Activated B cell treated with CpG ODN at 0.5 μM for 24 hours (primary cell): Measurements from ENCODE around the gene KCNJ6. TPM values are rescaled to one million over a fixed set of nuclear protein-coding genes. Genes with fewer than 3 reads are reported as not detected.
A peak's percentile ranks its signal among the peaks of the same experiment; 100 is the strongest.

Experiments
- ATAC-seq: fragments of 200-7000 bp; cut with Tn5 transposase; one replicate; pipeline ENCODE4 v1.10.0; 2021; ENCODE audit warnings: low read depth, mild to moderate bottlenecking, moderate library complexity
- CTCF ChIA-PET: fragments of 350-600 bp; sonication (Branson Sonifier 250); formaldehyde crosslinking; loops from one replicate; lab custom pipeline; 2021; ENCODE audit warnings: antibody characterized with exemption; lab: Charles Lee
- POLR2A ChIA-PET: fragments of 350-600 bp; sonication (Branson Sonifier 250); formaldehyde crosslinking; loops from one replicate; lab custom pipeline; 2021; ENCODE audit warnings: antibody characterized with exemption; lab: Charles Lee
- DNase-seq: peaks from one replicate; pipeline ENCODE4 v3.0.0; 2022
- H3K27ac Mint-ChIP-seq: one replicate; pipeline ENCODE4 v1.8.0; 2020; ENCODE audit warnings: mixed read lengths
- H3K27me3 Mint-ChIP-seq: one replicate; pipeline ENCODE4 v1.8.0; 2021; ENCODE audit warnings: mixed read lengths
- H3K36me3 Mint-ChIP-seq: one replicate; pipeline ENCODE4 v1.8.0; 2021; ENCODE audit warnings: low read depth, mixed read lengths
- H3K4me1 Mint-ChIP-seq: one replicate; pipeline ENCODE4 v1.8.0; 2021; ENCODE audit warnings: mixed read lengths
- H3K4me3 Mint-ChIP-seq: one replicate; pipeline ENCODE4 v1.8.0; 2020; ENCODE audit warnings: mild to moderate bottlenecking, mixed read lengths
- H3K9me3 Mint-ChIP-seq: one replicate; pipeline ENCODE4 v1.8.0; 2020; ENCODE audit warnings: mixed read lengths
- intact Hi-C: fragments of 100-400 bp; cut with micrococcal nuclease; formaldehyde crosslinking; loops from one replicate; pipeline ENCODE4 v1.15.1; 2024
- total RNA-seq: library from RNA; stranded (reverse); gene quantifications from 2 replicates; pipeline ENCODE4 v1.2.3, GENCODE V29; 2022
- TF ChIP-seq, protein P1 (sequence below): fragments of 200-600 bp; IDR thresholded peaks from one replicate; pipeline ENCODE4 v1.8.0; 2022; ENCODE audit warnings: antibody characterized with exemption, mild to moderate bottlenecking

The KCNJ6 gene
- total RNA-seq, 1 donor from 2014 or later, result not detected

DNA sequence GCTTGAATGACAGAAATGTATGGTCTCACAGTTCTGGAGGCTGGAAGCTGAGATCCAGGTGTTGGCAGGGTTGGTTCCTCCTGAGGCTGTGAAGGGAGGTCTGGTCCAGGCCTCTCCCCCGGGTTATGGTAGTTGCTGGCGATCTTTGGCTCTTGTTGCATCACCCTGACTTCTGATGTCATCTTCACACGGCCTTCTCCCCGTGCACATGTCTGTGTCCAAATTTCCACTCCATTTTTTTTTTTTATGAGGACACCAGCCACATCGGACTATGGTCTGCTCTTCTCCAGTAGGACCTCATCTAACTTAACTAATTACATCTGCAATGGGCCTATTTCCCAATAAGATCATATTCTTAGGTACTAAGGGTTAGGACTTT, 232.2 kb downstream of the KCNJ6 start:
- H3K27me3 Mint-ChIP-seq, result peaks cover 20% of the 10 kb centered on the region
- no peak for ATAC-seq
- no peak overlapping the region for H3K27ac Mint-ChIP-seq
- peaks cover 3% of the 10 kb centered on the region for H3K9me3 Mint-ChIP-seq
- peaks cover 2% of the 10 kb centered on the region for H3K4me1 Mint-ChIP-seq
- H3K36me3 Mint-ChIP-seq, result no peaks in the 10 kb centered on the region
- no peak for DNase-seq
- TF ChIP-seq, protein P1, sequence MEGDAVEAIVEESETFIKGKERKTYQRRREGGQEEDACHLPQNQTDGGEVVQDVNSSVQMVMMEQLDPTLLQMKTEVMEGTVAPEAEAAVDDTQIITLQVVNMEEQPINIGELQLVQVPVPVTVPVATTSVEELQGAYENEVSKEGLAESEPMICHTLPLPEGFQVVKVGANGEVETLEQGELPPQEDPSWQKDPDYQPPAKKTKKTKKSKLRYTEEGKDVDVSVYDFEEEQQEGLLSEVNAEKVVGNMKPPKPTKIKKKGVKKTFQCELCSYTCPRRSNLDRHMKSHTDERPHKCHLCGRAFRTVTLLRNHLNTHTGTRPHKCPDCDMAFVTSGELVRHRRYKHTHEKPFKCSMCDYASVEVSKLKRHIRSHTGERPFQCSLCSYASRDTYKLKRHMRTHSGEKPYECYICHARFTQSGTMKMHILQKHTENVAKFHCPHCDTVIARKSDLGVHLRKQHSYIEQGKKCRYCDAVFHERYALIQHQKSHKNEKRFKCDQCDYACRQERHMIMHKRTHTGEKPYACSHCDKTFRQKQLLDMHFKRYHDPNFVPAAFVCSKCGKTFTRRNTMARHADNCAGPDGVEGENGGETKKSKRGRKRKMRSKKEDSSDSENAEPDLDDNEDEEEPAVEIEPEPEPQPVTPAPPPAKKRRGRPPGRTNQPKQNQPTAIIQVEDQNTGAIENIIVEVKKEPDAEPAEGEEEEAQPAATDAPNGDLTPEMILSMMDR, result no peak
- POLR2A ChIA-PET, result no interaction called here
- intact Hi-C loops, result no loop called here
- H3K4me3 Mint-ChIP-seq, result no peak overlapping the region
- CTCF ChIA-PET, result no interaction called here

DNA sequence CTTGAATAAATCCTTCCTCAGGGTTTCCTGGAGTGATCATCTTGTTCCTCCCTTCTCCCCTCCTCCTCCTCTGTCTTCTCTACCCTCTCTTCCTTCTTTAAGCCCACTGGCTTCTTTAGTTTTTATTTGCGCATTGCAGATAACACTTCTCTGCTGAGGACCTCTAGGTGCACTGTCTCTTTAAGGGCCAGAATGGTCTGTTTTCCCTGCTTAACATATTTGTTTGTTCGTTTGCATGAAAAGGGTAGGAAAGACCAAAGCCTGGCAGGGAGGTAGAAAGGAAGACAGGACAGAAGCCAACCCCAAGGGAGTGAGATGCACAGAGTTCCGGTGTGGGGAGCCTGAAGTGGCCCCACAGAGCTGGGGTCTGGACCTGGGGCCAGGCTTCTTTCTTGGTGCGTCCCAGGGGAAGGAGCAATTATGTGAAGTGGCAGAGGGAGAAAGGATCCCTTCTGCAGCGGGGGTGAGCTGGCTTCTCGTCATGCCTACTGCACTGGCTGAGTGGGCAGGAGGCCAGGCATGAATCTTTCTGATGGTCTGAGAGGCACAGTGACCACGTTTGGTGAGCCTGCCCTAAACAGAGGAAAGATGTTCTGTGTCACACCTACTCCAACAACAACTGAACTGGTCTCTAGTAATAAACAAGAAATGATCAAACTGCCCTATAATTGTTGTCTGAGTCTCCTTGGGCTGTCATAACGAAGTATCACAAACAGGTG, 232.7 kb downstream of the KCNJ6 start:
- ATAC-seq, result no peak
- Mint-ChIP-seq H3K27ac (no peak overlapping the region), H3K4me3 (no peak overlapping the region), H3K27me3 (peaks cover 20% of the 10 kb centered on the region), H3K9me3 (peaks cover 6% of the 10 kb centered on the region), H3K36me3 (no peaks in the 10 kb centered on the region), H3K4me1 (no peaks in the 10 kb centered on the region)
- intact Hi-C loops, result no loop called here
- TF ChIP-seq, protein P1, result no peak
- POLR2A ChIA-PET, result no interaction called here
- CTCF ChIA-PET, result no interaction called here
- DNase-seq, result no peak

DNA sequence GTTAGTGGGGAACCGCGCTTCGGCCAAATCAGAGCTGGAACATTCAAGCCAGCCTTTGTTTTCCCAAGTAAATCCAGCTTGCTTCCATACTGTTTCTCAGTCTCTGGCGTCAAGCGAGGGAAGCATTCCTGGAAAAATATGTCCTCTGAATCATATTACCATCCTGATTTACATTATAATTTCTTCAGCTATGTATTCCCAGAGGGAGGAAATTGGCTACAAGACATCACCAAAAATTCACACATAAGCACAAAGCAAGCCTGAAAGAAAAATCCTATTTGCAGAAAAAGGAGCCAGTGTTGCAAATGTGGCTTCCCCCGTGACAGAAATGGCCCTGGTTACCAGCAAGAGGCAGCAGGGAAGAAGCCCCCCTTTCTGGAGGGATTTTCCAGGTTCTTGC, 233.3 kb downstream of the KCNJ6 start:
- Mint-ChIP-seq H3K4me3 (no peak overlapping the region), H3K4me1 (no peaks in the 10 kb centered on the region), H3K27ac (no peak overlapping the region), H3K27me3 (peaks cover 20% of the 10 kb centered on the region), H3K36me3 (no peaks in the 10 kb centered on the region), H3K9me3 (peaks cover 6% of the 10 kb centered on the region)
- ChIA-PET CTCF (no interaction called here), POLR2A (no interaction called here)
- DNase-seq (no peak), ATAC-seq (no peak)
- intact Hi-C loops, result no loop called here
- TF ChIP-seq, protein P1, result no peak

GRCh38 chr21:37677006-37677405, 239.3 kb downstream of the KCNJ6 start:
- no peak overlapping the region for H3K27ac Mint-ChIP-seq
- TF ChIP-seq, protein P1, result no peak
- peaks cover 33% of the 10 kb centered on the region for H3K27me3 Mint-ChIP-seq
- ATAC-seq (no peak), DNase-seq (no peak)
- intact Hi-C loops, result no loop called here
- ChIA-PET POLR2A (no interaction called here), CTCF (no interaction called here)
- H3K4me1 Mint-ChIP-seq, result no peaks in the 10 kb centered on the region
- H3K4me3 Mint-ChIP-seq, result no peak overlapping the region
- H3K36me3 Mint-ChIP-seq, result no peaks in the 10 kb centered on the region
- H3K9me3 Mint-ChIP-seq, result peaks cover 6% of the 10 kb centered on the region

DNA sequence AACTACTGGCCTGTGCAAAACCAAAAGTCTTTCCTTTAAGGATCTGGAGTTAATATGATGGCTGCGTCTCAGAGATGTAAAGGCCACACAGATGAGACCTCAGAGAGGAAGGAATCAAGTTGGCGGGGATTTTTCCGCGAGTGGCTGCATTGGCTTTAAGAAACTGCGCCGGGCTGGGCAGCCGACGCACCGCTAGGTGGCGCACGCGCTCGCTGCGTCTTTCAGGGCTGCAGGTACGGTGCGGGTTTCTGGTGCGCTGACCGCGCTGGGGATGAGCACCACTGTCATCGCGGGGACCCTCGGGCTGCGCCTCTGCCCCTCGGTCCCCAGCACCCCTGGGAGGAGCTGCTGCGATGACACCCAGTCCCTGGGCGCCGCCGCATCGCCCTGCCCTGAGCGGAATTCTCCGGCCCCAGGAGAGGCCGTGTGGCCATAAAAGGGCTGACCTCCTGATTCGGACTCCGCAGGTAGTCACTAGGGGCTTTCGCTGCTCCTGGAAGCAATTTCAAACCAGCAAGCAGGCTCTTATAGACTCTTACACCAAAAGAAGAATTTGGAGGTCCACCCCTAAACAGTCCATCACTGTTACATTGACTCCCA, 241.0 kb downstream of the KCNJ6 start:
- intact Hi-C loops, result no loop called here
- Mint-ChIP-seq H3K9me3 (peaks cover 6% of the 10 kb centered on the region), H3K4me1 (no peaks in the 10 kb centered on the region), H3K27ac (no peak overlapping the region), H3K27me3 (peaks cover 32% of the 10 kb centered on the region), H3K4me3 (no peak overlapping the region), H3K36me3 (no peaks in the 10 kb centered on the region)
- peak; percentile 34 for DNase-seq
- ChIA-PET CTCF (interaction anchor here (1.7 kb wide), 1 partner anchor 9 kb away, joined by 5 read pairs; no protein-coding TSS in a partner anchor), POLR2A (no interaction called here)
- TF ChIP-seq, protein P1, result no peak
- no peak for ATAC-seq
